Measurements from ENCODE around the gene PIK3CD.

Gene PIK3CD

GRCh38 chr1:9676815-9677393, 25.4 kb downstream of the PIK3CD start:
- no peak for TF ChIP-seq CTCF (IDR thresholded peaks at IDR 0.05; ENCODE audit: control insufficient read depth, extremely low read depth, insufficient read depth)
- no peak for DNase-seq (ENCODE audit: low read depth)
- no peak overlapping the region for H3K4me3 ChIP-seq (ENCODE audit: low read depth, low read length)

- no peak for DNase-seq (ENCODE audit: low read depth)
- no peak for TF ChIP-seq CTCF (IDR thresholded peaks at IDR 0.05; ENCODE audit: control insufficient read depth, extremely low read depth, insufficient read depth)
- no peak overlapping the region for H3K4me3 ChIP-seq (ENCODE audit: low read depth, low read length)
Measured at GRCh38 chr1:9680091-9680490, 28.6 kb downstream of the PIK3CD start.

DNA sequence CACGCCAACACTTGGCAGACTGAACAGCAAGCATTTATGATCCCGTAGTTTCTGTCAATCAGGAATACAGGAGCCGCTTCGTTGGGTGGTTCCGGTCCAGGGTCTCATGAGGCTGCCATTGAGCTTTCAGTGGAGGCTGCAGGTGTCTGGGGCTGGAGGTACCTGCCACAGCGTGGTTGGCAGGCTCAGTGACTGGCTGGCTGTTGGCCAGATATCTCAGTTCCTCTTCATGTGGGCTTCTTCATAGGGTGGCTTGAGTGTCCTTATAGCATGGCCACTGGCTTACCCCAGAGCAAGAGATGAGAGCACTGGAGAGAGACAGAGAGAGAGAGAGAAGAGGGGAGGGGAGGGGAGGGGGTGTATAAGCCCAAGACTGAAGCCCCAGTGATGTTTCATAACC, 29.3 kb downstream of the PIK3CD start:
- H3K4me3 ChIP-seq (ENCODE audit: low read depth, low read length): no peak overlapping the region
- no peak for DNase-seq (ENCODE audit: low read depth)

GRCh38 chr1:9684801-9685200, 33.3 kb downstream of the PIK3CD start:
- TF ChIP-seq CTCF (IDR thresholded peaks at IDR 0.05; ENCODE audit: control insufficient read depth, extremely low read depth, insufficient read depth): no peak
- H3K4me3 ChIP-seq (ENCODE audit: low read depth, low read length): no peak overlapping the region
- no peak for DNase-seq (ENCODE audit: low read depth)

More for the DNA sequence above, 29.3 kb downstream of the PIK3CD start:
- no peak for TF ChIP-seq CTCF (IDR thresholded peaks at IDR 0.05; ENCODE audit: control insufficient read depth, extremely low read depth, insufficient read depth)

DNA sequence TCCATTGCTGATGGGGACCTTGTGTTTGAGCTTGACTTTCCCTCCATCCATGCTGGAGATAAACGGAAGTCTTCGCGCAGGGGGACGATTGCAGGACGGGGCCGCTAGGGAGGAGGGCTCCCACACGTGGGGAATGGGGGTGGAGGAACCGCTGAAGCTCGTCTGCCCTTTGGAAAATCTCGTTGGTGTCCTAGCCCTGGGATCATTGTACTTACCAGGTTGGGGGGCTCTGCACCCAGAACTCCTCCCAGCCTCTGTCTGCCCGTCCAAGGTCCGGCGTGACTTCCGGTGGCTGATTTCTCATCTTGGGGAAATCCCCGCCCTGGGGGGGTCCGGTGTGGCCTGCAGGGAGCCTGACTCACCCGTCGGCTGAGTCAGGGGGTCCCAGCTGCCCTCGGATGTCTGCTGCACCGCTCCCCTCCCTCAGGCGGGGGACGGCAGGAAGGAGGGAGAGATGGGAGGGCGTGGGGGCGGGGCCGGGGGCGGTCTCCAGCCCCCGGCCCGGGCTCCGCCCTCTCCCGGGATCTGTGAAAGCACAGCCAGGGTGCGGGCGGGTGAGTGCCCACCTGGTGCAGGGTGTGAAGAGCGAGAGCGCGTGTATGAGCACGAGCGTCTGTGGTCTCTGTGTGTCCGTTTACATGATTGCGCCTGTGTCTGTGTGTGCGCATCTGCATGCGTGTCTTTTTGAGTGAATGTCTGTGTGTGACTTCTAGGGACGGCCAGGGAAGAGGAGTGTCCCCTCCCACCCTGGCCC, 35.8 kb downstream of the PIK3CD start:
- peak overlapping the region; percentile 74 for H3K4me3 ChIP-seq (ENCODE audit: low read depth, low read length)
- TF ChIP-seq CTCF (IDR thresholded peaks at IDR 0.05; ENCODE audit: control insufficient read depth, extremely low read depth, insufficient read depth): no peak
- DNase-seq (ENCODE audit: low read depth): no peak

DNA sequence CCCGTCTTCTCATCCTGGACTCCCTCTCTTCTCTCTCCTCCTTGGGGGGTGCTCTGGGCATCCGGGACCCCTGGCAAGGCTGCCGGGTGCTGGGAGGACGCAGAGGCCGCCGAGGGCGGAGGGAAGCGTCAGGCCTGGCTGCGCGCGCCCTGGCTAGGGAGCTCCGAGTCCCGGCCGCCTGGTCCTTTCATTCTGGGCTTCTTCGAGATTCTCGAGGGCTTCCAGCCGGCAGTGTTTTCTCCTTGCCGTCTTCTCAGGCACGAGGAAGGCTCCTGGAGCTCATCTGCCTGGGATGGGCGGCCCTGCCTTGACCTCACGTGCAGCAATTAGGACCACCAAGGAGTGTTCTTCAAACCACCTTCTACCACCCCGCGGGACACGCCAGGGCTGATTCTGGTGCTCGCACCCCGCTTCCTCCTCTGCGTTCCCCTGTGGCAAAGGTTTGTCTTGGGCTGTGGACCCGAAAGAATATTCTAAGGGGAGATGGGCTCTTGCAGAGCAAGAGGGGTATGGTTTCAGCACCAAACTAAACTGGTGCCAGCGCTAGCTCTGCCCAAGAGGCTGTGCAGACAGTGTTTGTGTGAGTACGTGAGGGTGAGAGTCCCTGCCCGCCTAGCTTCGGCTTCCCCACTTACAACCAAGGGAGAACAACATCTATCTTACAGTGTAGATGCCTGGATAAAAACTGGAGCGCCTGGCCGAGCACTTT, 36.5 kb downstream of the PIK3CD start:
- no peak for TF ChIP-seq CTCF (IDR thresholded peaks at IDR 0.05; ENCODE audit: control insufficient read depth, extremely low read depth, insufficient read depth)
- peak overlapping the region; percentile 74 for H3K4me3 ChIP-seq (ENCODE audit: low read depth, low read length)
- no peak for DNase-seq (ENCODE audit: low read depth)

Measured in LNCaP clone FGC (cell line).